ENCODE measurements around the gene SLC19A3. TPM values are rescaled to one million over a fixed set of nuclear protein-coding genes. Genes with fewer than 3 reads are reported as not detected.

Gene SLC19A3
- total and polyA plus RNA-seq, 2 donors (not counting 3 experiments of a cell fraction or from before 2014, with no cell fraction given) = 0.01 TPM; not detected in 1

DNA sequence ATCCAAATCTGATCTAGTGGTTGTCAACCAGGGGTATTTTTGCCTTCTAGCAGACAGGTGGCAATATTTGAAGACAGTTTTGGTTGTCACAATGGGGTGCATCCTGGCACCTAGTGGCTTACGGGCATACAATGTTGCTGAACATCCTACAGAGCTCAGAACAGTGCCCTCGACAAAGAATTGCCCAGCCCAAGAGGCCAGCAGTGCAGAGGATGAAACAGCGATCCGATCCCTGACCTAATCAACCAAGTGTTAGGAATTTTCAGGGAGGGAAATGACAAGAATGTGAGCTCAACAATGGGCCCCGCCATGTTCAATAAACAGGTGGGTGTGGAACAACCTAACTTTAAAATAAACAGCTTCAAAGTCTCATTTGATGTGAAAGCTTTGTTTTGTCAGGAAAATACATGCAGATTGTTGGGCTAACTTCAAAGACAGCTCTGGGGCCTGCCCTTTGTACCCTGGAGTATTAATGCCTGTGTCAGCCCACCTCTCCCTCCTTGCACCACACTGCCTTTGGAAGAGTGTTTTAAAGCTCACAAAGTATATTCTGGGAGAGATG, 73.8 kb downstream of the SLC19A3 start:
- Histone ChIP-seq H3K79me2 (ENCODE audit: control insufficient read depth, insufficient read depth, low read length) (no peaks in the 10 kb centered on the region), H3K9me1 (replicated peaks; ENCODE audit: control insufficient read depth, extremely low read depth, insufficient read depth, low read length) (no peaks in the 10 kb centered on the region), H3K27ac (ENCODE audit: insufficient read depth, low read depth, low read length) (no peak overlapping the region), H3K9me3 (replicated peaks; ENCODE audit: control insufficient read depth, insufficient read depth, low read length) (no peaks in the 10 kb centered on the region), H2AFZ (ENCODE audit: low read depth, low read length) (no peak overlapping the region), H3K36me3 (ENCODE audit: control insufficient read depth in 2 of 2, extremely low read depth in 1 of 2, insufficient read depth in 2 of 2, low read length in 2 of 2) (no peaks in the 10 kb centered on the region), H4K20me1 (replicated peaks; ENCODE audit: control insufficient read depth, extremely low read depth, insufficient read depth, low read length) (no peaks in the 10 kb centered on the region), H3K4me1 (ENCODE audit: control insufficient read depth, extremely low read depth, insufficient read depth, low read length) (no peaks in the 10 kb centered on the region), H3K9ac (replicated peaks; ENCODE audit: extremely low read depth, insufficient read depth, low read length) (no peak overlapping the region), H3K27me3 (ENCODE audit: control insufficient read depth in 2 of 2, insufficient read depth in 2 of 2, low read length in 2 of 2) (no peaks in the 10 kb centered on the region), H3K4me3 (replicated peaks in 1 of 3; ENCODE audit: insufficient read depth in 1 of 3, low read depth in 1 of 3, low read length in 3 of 3) (no peak overlapping the region), H3K4me2 (ENCODE audit: insufficient read depth, low read length) (no peak overlapping the region)
- FAIRE-seq (no peak), DNase-seq (ENCODE audit: low read depth, low spot score) (no peak)
- ChIA-PET CTCF (interaction anchor here (1.1 to 2.0 kb wide), 4 partner anchors 14 to 238 kb away, joined by 3 to 6 read pairs (median 4); no protein-coding TSS in a partner anchor), POLR2A (no interaction called here)
- no TSS peak for BruUV-seq (replicated peaks)
- TF ChIP-seq, protein P1, sequence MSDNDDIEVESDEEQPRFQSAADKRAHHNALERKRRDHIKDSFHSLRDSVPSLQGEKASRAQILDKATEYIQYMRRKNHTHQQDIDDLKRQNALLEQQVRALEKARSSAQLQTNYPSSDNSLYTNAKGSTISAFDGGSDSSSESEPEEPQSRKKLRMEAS (IDR thresholded peaks at IDR 0.05; ENCODE audit: insufficient read depth, insufficient read length) = no peak
- TF ChIP-seq GATA2 (IDR thresholded peaks at IDR 0.05; ENCODE audit: insufficient read depth, insufficient read length, low read depth, low read length) (no peak), FOS (IDR thresholded peaks at IDR 0.05; ENCODE audit: borderline replicate concordance, insufficient read depth, low read length) (no peak), POLR2A (IDR thresholded peaks at IDR 0.05; ENCODE audit: low read depth, low read length) (no peak), MYC (IDR thresholded peaks at IDR 0.05; ENCODE audit: low read depth, low read length) (no peak), JUN (IDR thresholded peaks at IDR 0.05; ENCODE audit: borderline replicate concordance, insufficient read depth, insufficient read length, low read depth) (no peak), EZH2 (IDR thresholded peaks at IDR 0.05; ENCODE audit: borderline replicate concordance, low read depth, low read length, severe bottlenecking) (no peak), CTCF (IDR thresholded peaks at IDR 0.05; ENCODE audit: extremely low read depth in 1 of 2, insufficient read depth in 1 of 2, low read depth in 1 of 2, low read length in 2 of 2) (no peak), POLR2AphosphoS5 (IDR thresholded peaks at IDR 0.05; ENCODE audit: insufficient read depth, low read depth, low read length) (no peak)
- dilution Hi-C loops (cut with MboI; ENCODE audit: extremely low pct_ligation_motif_present, low sequenced_read_pairs) = no loop called here
- intact Hi-C loops (cut with micrococcal nuclease) = no loop called here

Measured in endothelial cell of umbilical vein (primary cell).